HG02759 (cell line): ENCODE results near the gene SLC27A1.
A peak's percentile ranks its signal among the peaks of the same experiment; 100 is the strongest.
"Not testable (repeated sequence)": the region's sequence is repeated elsewhere in the genome, so short reads cannot be mapped to it uniquely, and the experiment has no call there.

Source experiments
- ATAC-seq: cut with Tn5 transposase; IDR thresholded peaks from one replicate; pipeline ENCODE4 v1.9.1; 2021; ENCODE audit warnings: mild to moderate bottlenecking, moderate library complexity; ENCODE audit not compliant: unreplicated experiment

The SLC27A1 gene

GRCh38 chr19:17510220-17510993, 40.1 kb downstream of the SLC27A1 start:
- no peak for ATAC-seq

- peak; percentile 68 for ATAC-seq
Observed at GRCh38 chr19:17511724-17512573, 41.6 kb downstream of the SLC27A1 start.

- no peak for ATAC-seq
Observed at GRCh38 chr19:17512574-17512939, 42.2 kb downstream of the SLC27A1 start.

GRCh38 chr19:17515408-17516149, 45.3 kb downstream of the SLC27A1 start:
- no peak for ATAC-seq

GRCh38 chr19:17517898-17518297, 47.6 kb downstream of the SLC27A1 start:
- no peak for ATAC-seq

GRCh38 chr19:17518654-17519053, 48.3 kb downstream of the SLC27A1 start:
- not testable (repeated sequence) for ATAC-seq

GRCh38 chr19:17519967-17520366, 49.6 kb downstream of the SLC27A1 start:
- ATAC-seq: no peak

- ATAC-seq: no peak
Observed at GRCh38 chr19:17520865-17521264, 50.5 kb downstream of the SLC27A1 start.

GRCh38 chr19:17522988-17523872, 52.9 kb downstream of the SLC27A1 start:
- ATAC-seq: peak; percentile 85

GRCh38 chr19:17524651-17525050, 54.3 kb downstream of the SLC27A1 start:
- no peak for ATAC-seq

GRCh38 chr19:17525141-17525540, 54.8 kb downstream of the SLC27A1 start:
- no peak for ATAC-seq

GRCh38 chr19:17526922-17527321, 56.6 kb downstream of the SLC27A1 start:
- no peak for ATAC-seq

- no peak for ATAC-seq
Observed at GRCh38 chr19:17527326-17527725, 57.0 kb downstream of the SLC27A1 start.

- no peak for ATAC-seq
Observed at GRCh38 chr19:17528610-17529009, 58.3 kb downstream of the SLC27A1 start.

- no peak for ATAC-seq
Observed at GRCh38 chr19:17529239-17530158, 59.2 kb downstream of the SLC27A1 start.

- no peak for ATAC-seq
Observed at GRCh38 chr19:17530586-17530985, 60.3 kb downstream of the SLC27A1 start.

- no peak for ATAC-seq
Observed at GRCh38 chr19:17532116-17532515, 61.8 kb downstream of the SLC27A1 start.

GRCh38 chr19:17532557-17532956, 62.2 kb downstream of the SLC27A1 start:
- no peak for ATAC-seq

GRCh38 chr19:17534767-17535166, 64.4 kb downstream of the SLC27A1 start:
- no peak for ATAC-seq
